Limb (tissue), 2 donors: ENCODE results near the gene PHACTR4.
"Not testable (repeated sequence)": the region's sequence is repeated elsewhere in the genome, so short reads cannot be mapped to it uniquely, and the experiment has no call there.

Source experiments
- DNase-seq, 2 donors: peaks; one replicate each; pipeline ENCODE4 v3.0.0-alpha.2; 2016; ENCODE audit errors: extremely low spot score in 2 of 2

PHACTR4 gene

DNA sequence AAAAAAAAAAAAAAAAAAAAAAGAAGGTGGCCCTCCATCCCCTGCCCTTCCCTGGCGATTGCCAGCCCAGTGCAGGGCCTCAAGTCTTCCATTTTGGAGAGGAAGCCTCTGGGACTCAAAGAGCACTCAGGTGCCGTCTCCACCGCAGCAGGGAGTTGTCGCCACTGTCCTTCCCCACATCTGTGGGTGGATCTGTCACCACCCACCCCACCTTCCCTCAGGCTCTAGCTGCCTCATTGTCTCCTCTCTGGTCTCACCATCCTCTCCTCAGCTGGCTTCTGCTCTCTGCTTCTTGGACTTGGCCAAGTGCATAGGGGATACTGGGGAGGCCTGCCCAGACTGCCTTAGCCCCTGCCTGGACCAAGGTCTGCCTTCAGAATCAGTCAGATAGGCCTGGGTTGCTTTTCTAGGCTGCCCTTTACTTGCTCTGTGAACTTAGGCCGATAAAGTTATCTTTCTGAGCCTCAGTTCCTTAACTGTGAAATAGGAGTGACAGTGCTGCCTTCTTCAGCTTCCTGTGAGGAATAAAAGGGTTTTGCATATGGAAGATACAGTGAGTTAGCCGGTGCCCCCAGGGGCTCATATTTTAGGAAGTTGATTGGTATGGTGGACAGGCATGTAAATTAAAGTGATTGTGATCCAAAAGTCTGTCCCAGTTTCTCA is 152.1 kb downstream of the PHACTR4 start:
- no peak for DNase-seq

DNA sequence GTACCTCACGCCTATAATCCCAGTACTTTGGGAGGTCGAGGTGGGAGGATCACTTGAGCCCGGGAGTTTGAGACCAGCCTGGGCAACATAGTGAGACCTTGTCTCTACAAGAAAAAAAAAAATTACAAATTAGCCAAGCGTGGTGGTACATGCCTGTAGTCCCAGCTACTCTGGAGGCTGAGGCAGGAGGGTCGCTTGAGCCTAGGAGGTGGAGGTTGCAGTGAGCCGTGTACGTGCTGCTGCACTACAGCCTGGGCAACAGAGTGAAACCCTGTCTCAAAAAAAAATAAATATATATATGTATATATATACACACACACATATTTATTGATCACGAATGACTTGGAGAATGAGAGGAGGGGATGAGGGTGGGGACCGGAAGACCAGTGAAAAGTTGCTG is 153.0 kb downstream of the PHACTR4 start:
- DNase-seq, result not testable (repeated sequence)

DNA sequence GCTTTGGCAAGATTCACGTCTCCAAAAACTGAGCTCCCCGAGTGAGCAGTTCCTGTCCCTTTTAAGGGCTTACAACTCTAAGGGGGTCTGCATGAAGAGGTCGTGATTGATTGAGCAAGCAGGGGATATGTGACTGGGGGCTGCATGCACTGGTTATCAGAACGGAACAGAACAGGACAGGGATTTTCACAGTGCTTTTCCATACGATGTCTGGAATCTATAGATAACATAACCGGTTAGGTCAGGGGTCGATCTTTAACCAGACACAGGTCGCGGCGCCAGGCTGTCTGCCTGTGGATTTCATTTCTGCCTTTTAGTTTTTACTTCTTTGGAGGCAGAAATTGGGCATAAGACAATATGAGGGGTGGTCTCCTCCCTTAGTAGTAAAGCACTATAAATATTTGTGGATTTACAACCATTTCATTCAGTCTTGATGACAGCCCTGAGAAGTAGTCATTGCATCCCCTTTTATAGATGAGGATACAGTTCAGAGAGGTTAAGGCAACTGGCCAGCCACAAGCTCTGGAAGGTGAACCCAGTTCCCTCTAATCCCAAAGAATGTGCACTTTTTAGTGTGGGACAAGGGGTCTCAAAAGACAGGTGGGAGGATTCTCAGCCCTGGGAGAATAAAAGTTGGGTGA is 155.6 kb downstream of the PHACTR4 start:
- DNase-seq, result not testable (repeated sequence)

DNA sequence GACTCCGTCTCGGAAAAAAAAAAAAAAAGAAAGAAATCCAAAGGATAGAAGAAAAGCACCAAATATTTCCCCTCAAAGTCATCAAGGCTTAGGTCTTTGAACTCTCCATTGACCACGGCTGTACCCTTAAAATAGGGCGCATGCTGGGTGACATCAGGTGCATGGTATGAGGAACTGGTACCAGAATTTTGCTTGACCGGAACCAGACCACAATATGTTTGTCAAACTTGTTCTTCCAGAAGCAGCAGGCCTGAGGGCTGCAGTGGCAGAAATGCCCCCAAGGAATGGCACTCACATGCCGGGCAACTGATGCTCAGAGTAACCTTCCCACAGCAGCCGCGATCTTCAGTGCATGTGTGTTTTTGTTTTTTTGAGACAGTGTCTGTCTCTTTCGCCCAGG is 157.3 kb downstream of the PHACTR4 start:
- no peak for DNase-seq

DNA sequence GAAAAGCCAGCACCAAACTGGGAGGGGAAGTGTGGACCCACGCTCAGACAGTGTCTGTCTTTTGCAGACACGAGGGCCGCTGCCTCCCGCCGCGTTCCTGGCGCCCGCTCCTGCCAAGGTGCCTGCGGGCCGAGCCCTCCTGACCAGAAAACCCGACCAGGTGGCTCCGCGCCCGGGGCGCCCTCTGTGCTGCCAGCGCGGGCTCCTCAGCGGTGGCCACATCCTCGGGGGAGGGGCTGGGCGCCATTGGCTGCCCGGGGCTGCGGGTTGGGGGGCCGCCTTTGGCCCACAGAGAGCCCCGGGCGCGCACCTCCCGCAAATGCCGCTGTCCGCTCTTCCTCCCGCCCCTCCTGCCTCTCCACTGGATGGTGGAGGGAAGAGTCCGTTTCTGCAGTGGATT is 160.9 kb downstream of the PHACTR4 start:
- DNase-seq, result no peak

DNA sequence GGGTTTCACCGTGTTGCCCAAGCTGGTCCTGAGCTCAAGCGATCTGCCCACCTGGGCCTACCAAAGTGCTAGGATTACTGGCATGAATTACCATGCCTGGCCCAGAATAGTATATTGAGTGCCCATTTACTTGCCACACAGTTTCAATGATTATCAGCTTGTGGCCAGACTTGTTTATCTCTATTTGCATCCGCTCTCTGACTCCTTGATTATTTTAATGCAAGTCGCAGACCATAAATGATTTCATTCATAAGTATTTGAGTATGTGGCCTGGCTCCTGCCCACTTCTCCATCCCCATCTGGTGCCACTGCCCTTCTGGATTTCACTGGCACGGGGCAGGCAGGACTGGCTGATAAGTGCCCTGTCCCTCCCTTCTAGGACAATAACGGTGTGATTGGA is 165.1 kb downstream of the PHACTR4 start:
- DNase-seq, result no peak

DNA sequence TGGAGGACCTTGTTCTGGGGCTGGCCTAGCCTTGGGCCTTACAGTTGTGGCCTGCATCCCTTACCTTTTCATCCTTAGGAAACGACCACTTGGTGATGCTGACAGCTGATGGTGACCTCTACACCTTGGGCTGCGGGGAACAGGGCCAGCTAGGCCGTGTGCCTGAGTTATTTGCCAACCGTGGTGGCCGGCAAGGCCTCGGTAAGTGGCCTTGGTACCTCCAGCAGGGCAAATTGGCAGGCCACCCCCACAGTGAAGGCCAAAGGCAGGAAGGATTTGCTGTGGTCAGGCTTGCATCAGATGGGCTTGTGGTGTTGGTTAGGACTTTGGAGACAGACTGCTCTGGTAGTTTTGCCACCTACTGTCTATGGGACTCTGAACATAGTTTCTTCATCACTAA is 165.6 kb downstream of the PHACTR4 start:
- DNase-seq, result no peak

DNA sequence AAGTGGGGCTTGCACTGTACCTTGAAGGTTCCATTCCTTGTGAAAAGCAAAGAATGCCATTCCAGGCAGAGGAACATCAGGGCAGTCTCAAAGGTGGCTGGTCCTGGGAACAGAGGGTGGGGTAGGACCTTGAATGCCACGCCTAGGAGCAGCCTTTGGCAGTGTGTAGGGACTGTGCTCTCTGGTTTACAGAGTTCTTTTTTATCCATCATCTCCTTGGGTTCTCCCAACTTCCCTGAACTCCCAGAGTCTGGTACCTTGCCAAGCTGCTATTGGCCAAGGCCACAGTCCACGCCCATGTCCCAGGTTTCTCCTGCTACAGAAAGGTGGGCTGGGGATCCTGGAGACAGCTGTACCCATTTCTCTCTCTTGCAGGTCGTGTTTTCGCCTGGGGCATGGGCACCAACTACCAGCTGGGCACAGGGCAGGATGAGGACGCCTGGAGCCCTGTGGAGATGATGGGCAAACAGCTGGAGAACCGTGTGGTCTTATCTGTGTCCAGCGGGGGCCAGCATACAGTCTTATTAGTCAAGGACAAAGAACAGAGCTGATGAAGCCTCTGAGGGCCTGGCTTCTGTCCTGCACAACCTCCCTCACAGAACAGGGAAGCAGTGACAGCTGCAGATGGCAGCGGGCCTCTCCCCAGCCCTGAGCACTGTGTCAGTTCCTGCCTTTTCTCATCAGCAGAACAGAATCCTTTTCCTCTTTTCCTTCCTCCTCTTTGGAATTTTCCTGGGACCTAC is 168.1 kb downstream of the PHACTR4 start:
- no peak for DNase-seq

DNA sequence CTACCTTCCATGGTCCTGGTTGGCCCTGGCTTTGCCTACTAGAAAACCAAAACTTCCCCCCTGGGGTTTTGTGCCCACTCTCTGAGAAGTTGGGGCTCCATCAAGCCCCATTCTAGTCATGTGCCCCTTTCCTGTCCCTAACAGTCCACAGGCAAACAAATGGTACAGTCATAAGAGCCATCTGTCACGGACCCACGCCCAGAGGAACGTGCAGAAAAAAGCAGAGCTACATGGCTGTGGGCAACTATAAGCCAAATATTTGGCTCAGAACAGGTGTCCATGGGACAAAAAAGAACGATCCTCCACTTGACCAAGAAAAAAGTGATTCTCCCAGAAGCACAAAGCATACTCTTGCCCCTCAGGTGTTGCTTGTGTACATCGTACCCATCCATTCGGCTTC is 168.7 kb downstream of the PHACTR4 start:
- DNase-seq, result no peak

DNA sequence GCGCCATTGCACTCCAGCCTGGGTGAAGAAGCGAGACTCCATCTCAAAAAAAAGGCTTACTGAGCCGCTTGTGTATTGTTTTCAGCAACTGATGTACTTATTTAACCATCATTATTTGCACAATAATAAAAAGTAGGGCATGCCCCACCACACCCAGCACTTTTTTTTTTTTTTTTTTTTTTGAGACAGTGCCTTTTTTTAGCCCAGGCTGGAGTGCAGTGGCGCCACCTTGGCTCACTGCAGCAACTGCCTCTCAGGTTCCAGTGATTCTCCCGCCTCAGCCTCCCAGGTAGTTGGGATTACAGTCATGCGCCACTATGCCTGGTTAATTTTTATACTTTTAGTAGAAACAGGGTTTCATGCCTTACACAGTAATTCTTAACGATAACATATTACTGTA is 171.1 kb downstream of the PHACTR4 start:
- no peak for DNase-seq

DNA sequence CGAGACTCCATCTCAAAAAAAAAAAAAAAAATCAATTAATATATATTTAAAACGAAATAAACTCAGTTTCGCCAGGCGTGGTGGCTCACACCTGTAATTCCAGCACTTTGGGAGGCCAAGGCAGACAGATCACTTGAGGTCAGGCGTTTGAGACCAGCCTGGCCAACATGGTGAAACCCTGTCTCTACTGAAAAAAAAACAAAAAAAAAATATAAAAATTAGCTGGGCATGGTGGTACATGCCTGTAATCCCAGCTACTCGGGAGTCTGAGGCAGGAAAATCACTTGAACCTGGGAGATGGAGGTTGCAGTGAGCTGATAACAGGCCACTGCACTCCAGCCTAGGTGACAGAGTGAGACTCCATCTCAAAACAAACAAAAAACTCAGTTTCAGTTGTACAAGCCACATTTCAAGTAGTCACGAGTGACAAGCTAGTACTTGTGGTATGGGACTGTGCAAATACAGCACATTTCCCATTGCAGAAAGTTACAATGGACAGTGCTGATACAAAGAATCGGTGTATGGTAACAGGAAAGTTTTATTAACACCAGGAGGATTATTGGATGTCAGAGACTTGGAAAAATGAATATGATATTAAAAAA is 172.0 kb downstream of the PHACTR4 start:
- DNase-seq, result not testable (repeated sequence)

DNA sequence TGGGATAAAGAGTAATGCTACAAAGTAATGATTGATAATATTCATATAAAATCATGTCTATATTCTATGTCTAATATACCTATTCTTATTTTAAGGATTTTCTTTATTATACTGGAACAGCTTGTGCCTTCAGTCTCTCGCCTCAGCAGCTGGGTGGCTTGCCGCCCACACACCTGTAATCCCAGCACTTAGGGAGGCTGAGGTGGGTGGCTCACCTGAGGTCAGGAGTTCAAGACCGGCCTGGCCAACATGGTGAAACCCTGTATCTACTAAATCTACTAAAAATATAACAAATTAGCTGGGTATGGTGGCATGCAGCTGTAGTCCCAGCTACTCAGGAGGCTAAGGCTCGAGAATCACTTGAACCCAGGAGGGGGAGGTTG is 175.7 kb downstream of the PHACTR4 start:
- DNase-seq, result no peak

DNA sequence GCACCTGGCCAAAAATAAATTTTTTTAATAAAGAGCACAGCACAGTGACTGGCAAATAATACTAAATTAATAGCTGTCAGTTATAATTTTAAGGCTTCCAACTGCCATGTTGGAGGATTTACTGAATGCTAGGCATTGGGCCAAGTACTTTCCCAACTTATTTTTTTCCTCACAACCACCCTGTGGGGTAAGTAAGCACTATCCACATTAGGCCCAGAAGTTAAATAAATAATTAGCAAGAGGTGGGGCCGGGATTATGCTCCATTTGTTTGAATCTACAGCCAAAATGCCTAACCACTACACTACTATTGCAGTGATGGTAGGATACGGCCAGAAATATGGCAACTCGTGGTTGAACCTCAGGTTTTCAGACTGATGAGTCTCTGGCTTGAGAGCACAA is 178.8 kb downstream of the PHACTR4 start:
- DNase-seq, result no peak
